ENCODE results near the gene CYB561D1. TPM values are rescaled to one million over a fixed set of nuclear protein-coding genes. Genes with fewer than 3 reads are reported as not detected.

Gene CYB561D1
- total and polyA plus RNA-seq, 2 of the 13 experiments (the other 11 are each of a cell fraction or from before 2014, with no cell fraction given): 3.9 to 4.1 TPM

- TF ChIP-seq LRRFIP1 (CRISPR knock-in tag; conservative IDR thresholded peaks at IDR 0.05) (no peak), KDM3A (CRISPR knock-in tag; IDR thresholded peaks at IDR 0.05; ENCODE audit: low read depth) (peak; percentile 53; the same call in 1 of the 2 replicates), ARID5B (CRISPR knock-in tag; IDR thresholded peaks at IDR 0.05) (peak; percentile 46; the same call in 1 of the 2 replicates), SP1 (IDR thresholded peaks at IDR 0.05) (no peak), SP1 (CRISPR knock-in tag; IDR thresholded peaks at IDR 0.05) (peak; percentile 43; the same call in 1 of the 2 replicates), NFKBIZ (CRISPR knock-in tag; IDR thresholded peaks at IDR 0.05) (peak; percentile 70; the same call in 1 of the 2 replicates), GMEB1 (CRISPR knock-in tag; IDR thresholded peaks at IDR 0.05; ENCODE audit: borderline replicate concordance) (peak; percentile 75; the same call in 1 of the 2 replicates), IRX3 (CRISPR knock-in tag; IDR thresholded peaks at IDR 0.05; ENCODE audit: borderline replicate concordance, low read depth) (peak; percentile 86; the same call in 1 of the 2 replicates), HDAC6 (IDR thresholded peaks at IDR 0.05; ENCODE audit: low read depth, low read length) (no peak), ZNF883 (CRISPR knock-in tag; IDR thresholded peaks at IDR 0.05; ENCODE audit: not compliant biosample characterization) (no peak), RBM39 (IDR thresholded peaks at IDR 0.05; ENCODE audit: low read depth, low read length, poor library complexity, severe bottlenecking) (peak; percentile 75), SYNCRIP (IDR thresholded peaks at IDR 0.05; ENCODE audit: insufficient read depth, low read depth, low read length) (no peak), EP300 (IDR thresholded peaks at IDR 0.05; ENCODE audit: low read depth in 2 of 2, low read length in 2 of 2) (0 out of 4 replicates have a peak, but pooled peaks of 1 of the 2 experiments have one; percentile 30), EP300 (CRISPR knock-in tag; IDR thresholded peaks at IDR 0.05; ENCODE audit: borderline replicate concordance) (0 out of 2 replicates have a peak, but pooled peaks have one; percentile 42), PAX8 (CRISPR knock-in tag; IDR thresholded peaks at IDR 0.05; ENCODE audit: borderline replicate concordance) (0 out of 2 replicates have a peak, but pooled peaks have one; percentile 65), SRY (CRISPR knock-in tag; IDR thresholded peaks at IDR 0.05) (peak; percentile 85)
Measured at GRCh38 chr1:109548321-109549267, 54.7 kb downstream of the CYB561D1 start, which contains the start of gene GNAI3 (continued).
